Embryonic facial prominence (tissue), 1 donor: ENCODE measurements around the gene SPTB.

Experiments used
- DNase-seq: peaks from one replicate; pipeline ENCODE4 v3.0.0-alpha.2; 2016; ENCODE audit errors: extremely low spot score

Gene SPTB

GRCh38 chr14:64709126-64709525 lies 170.6 kb downstream of the SPTB start:
- no peak for DNase-seq

- DNase-seq, result no peak
Observed at GRCh38 chr14:64708148-64709004, 171.3 kb downstream of the SPTB start.

GRCh38 chr14:64707661-64708060 lies 172.0 kb downstream of the SPTB start:
- DNase-seq, result no peak

- DNase-seq, result no peak
Observed at GRCh38 chr14:64706593-64707193, 173.0 kb downstream of the SPTB start.

- no peak for DNase-seq
Observed at GRCh38 chr14:64706119-64706592, 173.6 kb downstream of the SPTB start.

GRCh38 chr14:64705381-64706118 lies 174.2 kb downstream of the SPTB start:
- DNase-seq, result no peak

- no peak for DNase-seq
Observed at GRCh38 chr14:64704743-64705380, 174.8 kb downstream of the SPTB start.

- DNase-seq, result no peak
Observed at GRCh38 chr14:64704143-64704742, 175.5 kb downstream of the SPTB start, which contains the start of gene PLEKHG3. PLEKHG3 (plus strand) TSS chr14:64704424; CDS start chr14:64727632, 23,208 bp downstream.

DNA sequence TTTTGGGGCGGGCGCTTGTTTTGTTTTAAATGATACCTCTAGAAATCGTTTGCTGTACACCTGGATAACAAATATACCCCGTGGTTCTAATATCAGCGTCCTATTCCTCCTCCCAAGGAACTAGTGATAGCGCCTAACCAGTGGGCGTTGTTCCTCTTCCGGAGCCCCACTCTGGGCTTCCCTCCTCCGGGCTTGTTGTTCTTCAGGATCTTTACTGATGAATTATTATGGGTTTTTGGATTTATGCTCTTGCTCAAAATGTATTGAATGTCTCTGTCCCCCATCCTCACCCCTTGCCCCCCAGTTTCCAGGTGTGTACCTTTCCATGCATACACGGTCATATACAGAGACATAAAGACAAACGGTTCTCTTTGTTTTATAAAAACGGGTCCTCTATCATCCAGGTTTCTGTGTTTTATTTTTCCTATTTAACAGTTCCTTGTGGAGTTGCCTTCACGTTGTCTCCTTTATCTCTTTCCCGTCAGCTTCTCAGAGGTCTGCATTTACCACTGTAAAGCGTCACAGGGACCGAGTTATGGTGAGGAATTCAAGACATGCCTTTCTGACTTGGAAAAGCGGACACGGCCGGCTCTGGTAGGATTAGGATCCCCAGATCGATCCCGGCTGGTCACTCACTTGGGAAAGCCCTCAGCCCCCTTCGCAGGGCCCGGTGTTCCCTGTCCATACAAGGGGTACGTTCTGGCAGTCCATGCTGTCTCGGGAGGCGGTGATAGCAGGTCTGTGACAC lies 176.1 kb downstream of the SPTB start:
- DNase-seq, result no peak

GRCh38 chr14:64702493-64703394 lies 177.0 kb downstream of the SPTB start:
- no peak for DNase-seq

GRCh38 chr14:64701660-64702059 lies 178.0 kb downstream of the SPTB start:
- DNase-seq, result no peak

DNA sequence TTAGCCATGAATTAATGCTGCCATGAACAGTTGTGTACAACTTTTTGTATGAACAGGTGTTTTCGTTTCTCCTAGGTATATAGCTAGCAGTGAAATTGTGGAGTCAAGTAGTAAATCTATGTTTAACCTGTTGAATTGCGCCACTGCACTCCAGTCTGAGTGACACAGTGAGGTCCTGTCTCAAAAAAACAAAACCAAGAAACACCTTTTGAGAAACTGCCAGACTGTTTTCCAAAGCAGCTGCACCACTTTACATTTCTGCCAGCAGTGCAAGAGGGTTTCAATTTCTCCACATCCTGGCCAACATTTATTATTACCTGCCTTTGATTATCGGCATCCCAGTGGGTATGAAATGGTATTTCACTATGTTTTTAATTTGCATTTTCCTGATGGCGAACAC lies 178.8 kb downstream of the SPTB start:
- DNase-seq, result no peak

GRCh38 chr14:64700290-64700689 lies 179.4 kb downstream of the SPTB start:
- DNase-seq, result no peak

DNA sequence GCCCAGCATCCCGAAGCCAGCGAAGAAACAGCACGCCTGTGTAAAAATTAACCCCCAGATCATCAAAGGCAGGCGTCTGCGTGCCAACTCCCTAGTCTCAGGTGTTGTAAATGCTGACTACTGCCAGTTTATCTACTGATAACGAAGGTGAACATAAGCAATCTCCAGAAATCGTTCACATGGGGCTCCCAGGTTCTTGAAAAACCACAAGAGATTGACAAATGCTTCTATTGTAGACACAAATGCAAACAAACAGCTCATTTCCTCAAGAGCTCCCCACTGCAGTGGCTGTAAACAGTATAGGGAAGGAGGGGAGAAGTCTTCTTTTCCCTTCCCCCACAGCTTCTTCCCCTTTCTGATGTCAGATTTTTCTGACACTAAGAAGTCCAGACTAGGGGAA lies 180.8 kb downstream of the SPTB start:
- no peak for DNase-seq

DNA sequence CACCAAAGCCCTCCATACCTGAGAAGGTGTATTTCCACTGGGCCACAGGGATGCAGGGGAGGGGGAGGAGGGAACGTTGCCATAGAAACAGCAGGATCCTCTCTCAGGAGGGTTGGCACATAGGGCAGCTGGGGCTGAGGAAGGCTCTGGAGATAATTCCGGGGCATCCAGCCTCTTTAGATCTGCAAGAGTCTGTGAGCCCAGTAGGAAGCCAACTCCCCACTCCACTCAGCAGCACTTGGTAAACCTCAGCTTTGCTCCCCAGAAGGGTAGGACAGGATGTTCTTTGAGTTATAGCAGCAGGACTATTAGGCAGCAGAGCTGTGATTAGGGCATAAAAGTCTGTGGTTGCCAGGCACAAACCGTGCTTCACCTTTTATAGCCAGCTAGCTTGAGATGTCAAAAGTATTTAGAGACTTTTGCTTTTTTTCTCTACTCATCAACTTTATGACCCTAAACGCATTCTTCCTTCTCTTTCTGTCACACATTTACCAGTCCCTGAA lies 183.3 kb downstream of the SPTB start:
- DNase-seq, result no peak
